Measurements from ENCODE around the gene RANBP2.

GRCh38 chr2:108824316-108825070 lies 105.2 kb downstream of the RANBP2 start:
- TF ChIP-seq TAF1 (IDR thresholded peaks at IDR 0.05; ENCODE audit: borderline replicate concordance, low read depth, low read length), result no peak
- TF ChIP-seq HDAC6 (IDR thresholded peaks at IDR 0.05; ENCODE audit: unreplicated experiment), result no peak
- no peak for TF ChIP-seq POLR2AphosphoS5 (IDR thresholded peaks at IDR 0.05; ENCODE audit: low read length)
- no peak for TF ChIP-seq CREB1 (IDR thresholded peaks at IDR 0.05; ENCODE audit: low read depth)

Measured in GM12878 (cell line).